Transverse colon (tissue), 4 donors: ENCODE measurements around the gene GPC1. TPM values are rescaled to one million over a fixed set of nuclear protein-coding genes. Genes with fewer than 3 reads are reported as not detected.

Source experiments
- DNase-seq: peaks from one replicate; pipeline ENCODE4 v3.0.0-alpha.2; 2019
- H3K27ac ChIP-seq, 4 donors: fragments of 200-600 bp; sonication (generic); 2 replicates each; pipeline ENCODE4 v1.5.1; 2016 to 2018; ENCODE audit warnings: inconsistent platforms in 4 of 4
- H3K27me3 ChIP-seq: fragments of 200-600 bp; sonication (generic); 2 replicates; pipeline ENCODE4 v1.5.1; 2017; ENCODE audit warnings: inconsistent platforms
- H3K36me3 ChIP-seq, 4 donors: fragments of 200-600 bp; sonication (generic); 2 replicates each; pipeline ENCODE4 v1.5.1; 2017 to 2019; ENCODE audit warnings: inconsistent platforms in 4 of 4
- H3K4me1 ChIP-seq, 4 donors: fragments of 200-600 bp; sonication (generic); 2 replicates each; pipeline ENCODE4 v1.5.1; 2017 to 2020; ENCODE audit warnings: inconsistent platforms in 4 of 4
- H3K4me3 ChIP-seq, 4 donors: fragments of 200-600 bp; sonication (generic); 1 replicate in 1 of 4; 2 replicates in 3 of 4; pipeline versions ENCODE4 v1.5.1 to v1.6.1; 2017 to 2019; ENCODE audit warnings: inconsistent platforms in 4 of 4
- H3K9me3 ChIP-seq, 2 donors: fragments of 200-600 bp; sonication (generic); 2 replicates each; pipeline ENCODE4 v1.5.1; 2017 to 2019; ENCODE audit warnings: inconsistent platforms in 2 of 2
- CTCF ChIP-seq, 5 experiments: fragments of 200-600 bp in 3 of 5; fragments of 450-650 bp in 2 of 5; sonication (generic) in 3 of 5; IDR thresholded peaks; 1 replicate in 2 of 5; 2 replicates in 3 of 5; pipeline ENCODE4 v1.5.1; 2016 to 2017; ENCODE audit warnings: antibody characterized with exemption in 5 of 5, inconsistent platforms in 3 of 5, mild to moderate bottlenecking in 2 of 5, moderate library complexity in 1 of 5
- EP300 ChIP-seq: sonication (generic); formaldehyde crosslinking; IDR thresholded peaks from one replicate; pipeline ENCODE4 v1.6.1; 2017; ENCODE audit warnings: antibody characterized with exemption, low read depth
- POLR2A ChIP-seq: fragments of 450-650 bp; IDR thresholded peaks from one replicate; pipeline ENCODE4 v1.6.1; 2016; ENCODE audit warnings: antibody characterized with exemption, mild to moderate bottlenecking, moderate library complexity
- POLR2AphosphoS5 ChIP-seq, 3 donors: sonication (generic); formaldehyde crosslinking; IDR thresholded peaks; one replicate each; pipeline ENCODE4 v1.6.1; 2016; ENCODE audit warnings: antibody characterized with exemption in 3 of 3
- WGBS, 2 donors: methylation state at CpG; one replicate each; pipeline ENCODE4 v1.1.5; 2018; ENCODE audit warnings: low coverage in 1 of 2; 5-methylcytosine and 5-hydroxymethylcytosine counted together
- in situ Hi-C, 4 donors: fragments of 200-750 bp; cut with MboI; loops; one replicate each; pipeline versions ENCODE4 v1.15.0 to v1.15.1; 2017; ENCODE audit warnings: low sequenced_read_pairs in 3 of 4, low pct_ligation_motif_present in 1 of 4, low pct_unique_long_range_greater_than_20kb in 1 of 4
- intact Hi-C: fragments of 100-400 bp; cut with DNase I; formaldehyde crosslinking; loops from one replicate; pipeline ENCODE4 v1.15.1; 2023; ENCODE audit warnings: low total_unique reads
- total RNA-seq, 4 donors: library from RNA; depleted of rRNA; stranded (reverse); fragments of >200 nt; gene quantifications; one replicate each; pipeline ENCODE4 v1.1.0, GENCODE V29; 2016

The GPC1 gene
- total RNA-seq, 4 donors from 2014 or later = 10.4 to 31.8 (median 18.0) TPM

GRCh38 chr2:240424341-240425235, 10.9 kb upstream of the GPC1 start:
- TF ChIP-seq EP300 (no peak), CTCF (IDR thresholded peaks at IDR 0.05) (no peak), POLR2A (no peak), POLR2AphosphoS5 (IDR thresholded peaks at IDR 0.05) (no peak)
- intact Hi-C loops (no loop called here), in situ Hi-C loops (loop anchor here in 1 of 4 donors (25.0 kb wide), 1 partner anchor 187 kb away; no protein-coding TSS in a partner anchor)
- H3K9me3 ChIP-seq = peaks cover 5 to 6% of the 10 kb centered on the region in 2 donors
- no peak overlapping the region for H3K27ac ChIP-seq
- no peak overlapping the region for H3K4me3 ChIP-seq
- no peaks in the 10 kb centered on the region for H3K27me3 ChIP-seq
- no peak for DNase-seq
- H3K4me1 ChIP-seq = no peaks in the 10 kb centered on the region
- whole genome bisulfite sequencing, 2 donors = 87 to 92% methylated on average over 2 to 29 of the region's 29 CpGs
- H3K36me3 ChIP-seq = no peaks in the 10 kb centered on the region

GRCh38 chr2:240425236-240425615, 10.2 kb upstream of the GPC1 start:
- no peak for TF ChIP-seq CTCF (IDR thresholded peaks at IDR 0.05)
- no peak for TF ChIP-seq POLR2A
- TF ChIP-seq POLR2AphosphoS5 (IDR thresholded peaks at IDR 0.05) = no peak
- TF ChIP-seq EP300 = no peak
- 84% methylated on average over 6 of the region's 6 CpGs; no CpG with 5 or more reads in 1 of the 2 donors for WGBS, 2 donors

GRCh38 chr2:240425697-240426096, 9.8 kb upstream of the GPC1 start:
- no peak for DNase-seq
- H3K27me3 ChIP-seq = no peaks in the 10 kb centered on the region
- TF ChIP-seq POLR2A = no peak
- TF ChIP-seq POLR2AphosphoS5 (IDR thresholded peaks at IDR 0.05) = no peak
- no peaks in the 10 kb centered on the region for H3K36me3 ChIP-seq
- intact Hi-C loops (no loop called here), in situ Hi-C loops (loop anchor here in 1 of 4 donors (25.0 kb wide), 1 partner anchor 188 kb away; no protein-coding TSS in a partner anchor)
- H3K27ac ChIP-seq = no peak overlapping the region
- H3K9me3 ChIP-seq = peaks cover 5 to 6% of the 10 kb centered on the region in 2 donors
- H3K4me3 ChIP-seq = no peak overlapping the region
- 78% methylated on average over 5 of the region's 5 CpGs; no CpG with 5 or more reads in 1 of the 2 donors for WGBS, 2 donors
- no peaks in the 10 kb centered on the region for H3K4me1 ChIP-seq

More at GRCh38 chr2:240425236-240425615, 10.2 kb upstream of the GPC1 start:
- Histone ChIP-seq H3K4me3 (no peak overlapping the region), H3K36me3 (no peaks in the 10 kb centered on the region), H3K27ac (no peak overlapping the region), H3K9me3 (peaks cover 5 to 6% of the 10 kb centered on the region in 2 donors), H3K4me1 (no peaks in the 10 kb centered on the region), H3K27me3 (no peaks in the 10 kb centered on the region)
- intact Hi-C loops = no loop called here
- in situ Hi-C loops = loop anchor here in 1 of 4 donors (25.0 kb wide), 1 partner anchor 188 kb away; no protein-coding TSS in a partner anchor
- no peak for DNase-seq

- H3K9me3 ChIP-seq = no peaks in the 10 kb centered on the region
- no peaks in the 10 kb centered on the region for H3K36me3 ChIP-seq
- no peaks in the 10 kb centered on the region for H3K4me1 ChIP-seq
- TF ChIP-seq EP300 (no peak), POLR2A (no peak), POLR2AphosphoS5 (IDR thresholded peaks at IDR 0.05) (no peak), CTCF (IDR thresholded peaks at IDR 0.05) (no peak)
- intact Hi-C loops (no loop called here), in situ Hi-C loops (loop anchor here in 1 of 4 donors (25.0 kb wide), 1 partner anchor 190 kb away; no protein-coding TSS in a partner anchor)
- 55 to 70% methylated on average over 2 to 21 of the region's 21 CpGs for WGBS, 2 donors
- no peak for DNase-seq
- no peaks in the 10 kb centered on the region for H3K27me3 ChIP-seq
- H3K4me3 ChIP-seq = no peak overlapping the region
- H3K27ac ChIP-seq = no peak overlapping the region
Observed at GRCh38 chr2:240426845-240427721, 8.4 kb upstream of the GPC1 start.
